ENCODE data around the gene TCFL5.

GRCh38 chr20:62886709-62887058 is 25.1 kb upstream of the TCFL5 start:
- TF ChIP-seq POLR2A (IDR thresholded peaks at IDR 0.05; ENCODE audit: low read depth, low read length) = no peak
- no peak for TF ChIP-seq POLR2AphosphoS5 (IDR thresholded peaks at IDR 0.05; ENCODE audit: low read length)
- no peak for TF ChIP-seq CTCF (IDR thresholded peaks at IDR 0.05 in 2 of 3, conservative IDR thresholded peaks at IDR 0.05 in 1 of 3; ENCODE audit: control insufficient read depth in 2 of 3, extremely low read depth in 1 of 3, insufficient read depth in 1 of 3, low read depth in 3 of 3, low read length in 3 of 3)
- no peak for TF ChIP-seq POLR2AphosphoS2 (IDR thresholded peaks at IDR 0.05; ENCODE audit: low read depth, low read length)
- TF ChIP-seq LARP7 (IDR thresholded peaks at IDR 0.05) = no peak
- no peak for TF ChIP-seq SIN3A (IDR thresholded peaks at IDR 0.05; ENCODE audit: low read depth, low read length)
- TF ChIP-seq REST (IDR thresholded peaks at IDR 0.05; ENCODE audit: low read depth, low read length) = no peak
- no peak for TF ChIP-seq E2F4 (IDR thresholded peaks at IDR 0.05; ENCODE audit: low read depth, low read length)
- TF ChIP-seq SKIL (IDR thresholded peaks at IDR 0.05; ENCODE audit: low read depth, poor library complexity, severe bottlenecking) = no peak
- TF ChIP-seq HDAC2 (IDR thresholded peaks at IDR 0.05) = no peak
